Measurements from ENCODE around the gene MGAT3. TPM values are rescaled to one million over a fixed set of nuclear protein-coding genes. Genes with fewer than 3 reads are reported as not detected.

MGAT3 gene
- total RNA-seq, 1 donor from 2014 or later = under 0.01 TPM

DNA sequence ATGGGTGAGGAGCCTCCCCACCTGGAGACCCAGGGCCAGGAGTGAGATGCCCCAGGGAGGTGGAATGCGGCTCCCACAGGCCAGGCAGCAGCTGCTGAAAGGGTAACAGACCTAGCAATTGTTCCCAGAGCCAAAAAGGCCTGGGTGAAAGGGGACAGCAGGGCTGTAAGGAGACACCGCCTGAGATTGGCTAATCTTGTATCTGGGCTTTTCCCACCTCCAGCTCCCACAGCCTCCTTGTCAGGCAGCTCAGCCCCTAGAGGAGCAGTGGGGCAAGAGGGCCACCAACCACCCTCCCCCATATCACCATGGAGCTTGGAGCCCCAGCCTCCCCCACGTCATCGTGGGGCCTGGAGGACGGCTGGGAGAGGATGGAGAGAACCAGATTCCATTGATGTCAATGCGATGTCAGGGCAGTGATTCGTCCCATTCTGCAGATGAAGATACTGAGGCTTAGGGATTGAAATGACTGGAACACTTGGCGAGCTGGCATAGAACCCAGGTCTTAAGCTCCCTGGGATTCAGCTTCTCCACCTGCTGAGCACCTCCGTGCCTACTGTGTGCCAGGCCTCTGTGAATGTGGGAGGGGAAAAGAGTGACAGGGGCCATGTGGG is 2.9 kb upstream of the MGAT3 start:
- no peak for DNase-seq

DNA sequence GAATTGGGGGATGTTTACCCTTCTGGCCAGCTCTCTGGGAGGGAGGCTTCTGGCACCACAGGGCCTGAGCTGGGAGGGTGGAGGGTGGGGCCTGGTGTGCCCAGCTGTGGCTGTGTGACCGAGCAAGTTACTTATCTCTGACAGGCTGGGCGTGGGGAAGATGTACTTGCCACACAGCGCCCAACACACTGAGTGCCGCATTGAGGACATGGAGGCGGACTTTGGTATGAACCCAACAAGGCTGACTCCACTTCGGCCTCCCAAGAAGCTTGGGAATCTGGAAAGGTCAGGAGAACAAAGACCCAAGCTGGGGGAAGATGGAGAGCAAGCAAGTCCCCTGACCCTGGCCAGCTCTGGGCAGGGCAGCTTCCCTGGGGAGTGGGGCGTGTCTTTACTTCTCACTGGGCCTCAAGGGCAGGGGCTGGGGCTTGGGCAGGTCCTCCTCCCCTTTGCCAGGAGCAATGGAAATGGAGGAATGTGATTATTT is 2.4 kb upstream of the MGAT3 start:
- no peak for DNase-seq

DNA sequence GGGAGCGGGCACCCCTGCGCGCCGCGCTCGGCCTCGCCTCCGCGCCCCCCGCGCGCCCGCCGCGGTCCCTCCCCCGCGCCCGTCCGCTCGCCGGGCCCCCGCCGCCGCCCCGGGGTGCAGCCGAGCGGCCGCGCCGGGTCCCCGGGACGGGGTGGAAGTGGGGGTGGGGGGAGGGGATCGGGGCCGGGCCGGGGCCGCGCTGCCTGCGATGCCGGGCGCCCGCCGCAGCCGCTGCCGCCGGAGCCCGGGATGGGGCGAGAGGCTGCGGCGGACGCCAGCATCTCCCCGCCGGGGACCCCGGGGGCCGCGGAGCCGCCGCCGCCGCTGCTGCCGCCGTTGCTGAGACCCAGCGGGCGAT is 365 bp downstream of the MGAT3 start:
- no peak for DNase-seq

DNA sequence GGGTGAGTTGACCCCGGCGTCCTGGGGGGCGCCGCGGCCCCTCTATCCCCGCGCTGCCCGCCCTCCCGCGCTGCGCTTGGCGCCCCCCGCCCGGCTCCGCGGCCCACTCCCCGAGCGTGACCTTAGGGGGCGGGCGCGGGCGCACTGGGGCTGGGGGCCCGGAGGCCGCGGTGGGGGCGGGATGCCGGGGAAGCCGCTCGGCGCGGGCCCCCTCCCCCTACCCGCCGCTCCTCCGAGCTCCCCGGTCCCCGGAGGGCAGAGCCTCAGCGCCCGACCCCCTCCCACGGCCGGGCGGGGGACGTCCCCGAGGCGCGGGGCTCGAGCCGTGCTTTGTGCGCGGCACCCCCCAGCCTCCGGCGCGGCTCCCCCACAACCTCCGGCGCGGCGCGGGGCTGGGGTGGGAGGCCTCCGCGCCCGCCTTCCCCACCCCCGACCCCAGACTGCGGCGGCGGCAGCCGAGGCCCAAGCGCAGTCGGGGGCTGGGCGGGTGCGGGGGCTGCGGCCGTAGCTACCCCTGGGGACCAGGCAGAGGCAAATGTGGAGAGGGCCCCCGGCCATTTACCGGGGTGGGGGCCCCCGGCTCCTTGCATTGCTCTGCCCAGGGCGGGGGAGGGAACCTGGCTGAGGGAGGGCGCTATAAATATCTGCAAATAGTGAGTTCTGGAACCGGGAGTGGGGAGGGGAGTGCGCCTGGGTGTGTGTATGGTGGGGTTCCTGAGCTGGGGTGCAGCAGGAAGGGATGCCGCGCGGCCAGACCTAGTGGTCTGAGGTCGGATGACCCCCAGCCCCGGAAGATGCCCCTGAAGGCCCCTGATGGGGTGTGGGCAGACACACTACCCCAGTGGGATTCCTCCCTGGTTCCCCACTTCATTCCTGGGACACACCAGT is 988 bp downstream of the MGAT3 start:
- DNase-seq = no peak

DNA sequence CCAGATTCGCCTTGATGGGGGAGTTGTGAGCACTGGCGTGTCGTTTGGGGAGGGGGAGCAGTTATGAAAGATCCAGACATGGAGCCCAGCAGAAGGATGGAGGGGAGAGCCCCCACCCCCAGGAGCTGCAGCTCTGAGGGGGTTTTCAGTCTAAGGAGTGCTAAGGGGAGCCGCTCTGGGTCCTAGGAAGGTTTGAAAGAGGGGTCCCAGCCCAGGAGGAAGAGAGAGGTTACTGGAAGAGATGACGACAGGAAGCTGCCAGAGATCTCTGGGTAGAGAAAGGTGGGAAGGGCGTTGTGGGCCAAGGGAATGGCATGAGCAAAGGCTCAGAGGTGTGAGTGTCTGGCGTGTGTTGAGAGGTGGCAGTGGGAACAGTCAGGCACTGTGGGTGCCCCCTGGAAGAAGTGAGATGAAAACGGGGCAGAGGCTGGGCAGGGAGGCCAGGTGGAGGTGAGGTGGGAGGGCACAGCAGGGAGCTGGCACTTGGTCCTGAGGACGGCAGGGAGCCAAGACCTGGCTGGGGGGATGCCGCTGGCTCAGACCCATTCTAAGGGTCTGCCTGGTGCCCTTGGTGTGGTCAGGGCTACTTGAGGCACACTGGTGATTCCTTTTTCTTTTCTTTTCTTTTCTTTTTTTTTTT is 1.8 kb downstream of the MGAT3 start:
- DNase-seq = no peak

DNA sequence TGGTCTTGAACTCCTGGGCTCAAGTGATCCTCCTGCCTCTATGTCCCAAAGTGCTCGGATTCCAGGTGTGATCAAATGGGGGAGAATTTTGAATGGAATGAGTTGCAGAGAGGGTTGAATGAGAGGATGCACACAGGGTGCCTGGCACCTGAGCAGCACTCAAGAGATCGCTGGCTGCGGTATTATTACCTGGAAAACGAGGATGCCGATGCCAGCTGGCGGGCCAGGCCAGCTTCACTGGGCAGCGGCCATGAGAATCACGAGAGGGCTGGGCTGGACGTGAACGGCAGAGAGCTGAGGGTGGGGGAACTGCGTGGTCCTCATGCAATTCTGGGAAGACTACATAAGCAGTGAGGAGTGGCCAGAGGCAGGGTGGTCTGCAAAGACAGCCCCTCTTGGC is 2.9 kb downstream of the MGAT3 start:
- no peak for DNase-seq

DNA sequence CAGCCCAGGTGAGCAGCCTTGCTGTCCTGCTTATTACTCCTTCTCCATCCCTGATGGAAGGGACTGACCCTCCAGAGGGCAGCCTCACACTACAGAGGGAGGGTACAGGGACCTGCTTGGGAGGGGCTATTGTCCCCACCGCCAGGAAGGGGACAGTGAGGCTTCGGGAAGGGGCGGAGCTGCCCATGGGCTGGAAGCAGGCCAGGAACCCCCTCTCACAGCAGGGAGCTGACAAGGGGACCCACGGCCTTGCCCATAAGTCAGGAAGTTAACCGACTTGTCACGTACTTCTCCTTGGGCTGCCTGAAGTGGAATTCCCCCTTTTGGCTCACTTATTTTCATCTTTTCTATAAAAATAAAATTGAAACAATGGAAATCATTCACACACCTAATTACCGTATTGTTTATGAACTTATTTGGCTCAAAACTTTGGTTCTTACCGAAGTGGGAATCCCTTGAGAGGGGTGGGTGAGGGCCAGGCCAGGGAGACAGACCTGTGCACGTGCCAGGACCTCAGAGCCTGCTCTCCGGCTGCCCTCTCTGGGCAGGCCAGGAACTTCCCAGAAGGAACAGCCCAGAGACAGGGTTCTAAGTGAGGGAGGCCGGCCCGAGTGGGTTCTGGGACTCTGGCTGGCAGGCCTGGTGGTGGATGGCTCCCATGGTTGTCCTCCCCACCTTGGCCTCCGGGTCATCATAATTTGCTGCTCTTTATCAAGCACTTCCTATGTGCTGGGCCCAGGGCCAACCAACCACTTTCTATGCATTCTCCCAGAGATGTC is 5.8 kb downstream of the MGAT3 start:
- DNase-seq = peak; percentile 34

DNA sequence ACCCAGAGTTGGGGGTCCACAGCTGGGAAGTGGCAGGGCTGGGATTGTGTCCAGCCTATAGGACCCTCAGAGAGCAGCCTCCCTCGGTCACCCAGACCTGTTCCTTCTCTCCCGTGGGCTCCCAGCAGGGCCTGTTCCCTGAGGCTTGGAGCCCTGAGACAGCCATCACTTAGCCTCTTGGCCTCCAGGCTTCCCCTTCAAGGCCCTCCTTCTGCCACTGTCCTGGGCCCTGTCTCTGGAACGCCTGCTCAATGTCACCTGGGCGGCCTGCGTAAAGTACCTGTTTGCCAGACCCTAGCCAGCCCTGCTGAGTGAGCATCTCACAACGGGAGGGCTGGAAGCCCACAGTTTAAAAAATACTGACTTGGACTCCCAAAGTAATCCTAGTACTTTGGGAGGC is 6.5 kb downstream of the MGAT3 start:
- DNase-seq = no peak

DNA sequence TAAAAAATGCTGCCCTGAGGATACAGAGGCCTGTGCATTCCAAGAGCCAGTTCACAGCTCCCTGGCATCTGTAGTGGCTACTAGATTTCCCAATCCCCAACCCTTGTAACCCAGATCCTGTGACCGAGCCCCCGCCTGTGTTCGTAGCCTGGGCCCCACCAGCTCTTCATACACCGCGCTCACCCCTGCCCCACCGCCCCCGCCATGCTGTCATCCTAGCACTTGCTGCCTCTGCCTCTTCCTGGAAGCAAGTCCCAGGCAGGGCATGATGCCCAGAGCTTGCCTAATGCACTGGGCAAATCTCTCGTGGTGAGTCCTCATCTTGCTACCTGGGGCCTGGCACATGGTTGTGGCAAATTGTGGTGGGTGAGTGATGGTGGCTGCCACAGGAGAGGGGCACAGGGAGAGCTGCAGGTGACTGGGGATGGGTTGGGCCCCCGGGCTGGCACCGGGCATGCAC is 7.1 kb downstream of the MGAT3 start:
- no peak for DNase-seq

DNA sequence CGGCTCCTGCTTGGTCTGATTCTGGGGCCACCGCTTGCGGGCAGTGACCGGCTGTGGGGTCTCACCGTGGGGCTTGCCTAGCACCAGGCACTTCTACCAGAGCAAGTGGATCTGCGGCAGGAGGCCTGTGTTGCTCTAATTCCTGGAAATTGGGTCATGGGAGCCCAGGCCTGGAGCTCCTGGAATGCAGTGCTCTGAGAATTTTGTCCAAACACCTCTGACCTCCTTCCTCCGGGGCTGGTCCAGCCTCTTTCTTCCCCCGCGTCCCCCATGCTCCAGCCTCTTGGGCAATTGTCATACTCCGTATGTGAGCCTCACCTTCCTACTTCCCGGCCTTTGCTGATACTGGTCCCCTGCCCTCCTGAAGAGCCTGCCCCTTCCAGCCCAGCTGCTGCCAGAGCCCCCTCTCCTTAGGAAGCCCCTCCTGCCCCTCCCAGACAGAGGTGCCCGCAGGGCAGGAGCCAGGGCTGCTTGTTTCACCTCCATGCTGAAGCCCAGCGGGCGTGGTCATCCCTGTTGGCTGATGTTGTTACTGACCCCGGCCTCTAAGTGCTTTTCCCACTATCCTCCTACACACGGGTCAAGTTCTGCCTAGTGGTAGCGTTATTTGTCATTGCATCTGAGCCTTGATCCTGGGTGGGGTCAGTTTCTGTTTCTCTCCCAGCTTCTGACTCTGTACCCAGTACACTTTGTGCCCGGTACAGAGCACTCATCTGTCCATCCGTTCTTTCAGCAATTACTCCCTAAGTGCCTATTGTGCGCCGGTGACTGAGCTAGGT is 9.6 kb downstream of the MGAT3 start:
- no peak for DNase-seq

DNA sequence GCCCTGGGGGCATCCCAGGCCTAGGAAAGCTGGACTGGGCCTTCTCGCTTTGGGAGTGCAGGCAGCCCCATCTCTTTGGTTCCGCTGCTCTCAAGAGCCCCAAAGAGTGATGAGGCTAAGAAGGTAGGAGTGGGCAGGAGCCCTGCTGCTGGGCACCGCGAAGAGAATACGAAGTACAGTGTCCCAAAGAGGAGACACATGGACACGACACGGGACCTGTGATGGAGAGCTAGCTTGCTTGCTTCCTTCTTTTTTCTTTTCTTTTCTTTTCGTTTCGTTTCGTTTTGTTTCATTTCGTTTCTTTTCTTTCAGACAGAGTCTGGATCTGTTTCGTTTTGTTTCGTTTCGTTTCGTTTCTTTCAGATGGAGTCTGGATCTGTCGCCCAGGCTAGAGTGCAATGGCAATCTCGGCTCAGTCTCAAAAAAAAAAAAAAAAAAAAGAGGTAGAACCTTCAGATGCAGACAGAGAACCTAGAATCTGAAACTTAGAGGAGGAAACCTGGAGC is 10.6 kb downstream of the MGAT3 start:
- DNase-seq = no peak

DNA sequence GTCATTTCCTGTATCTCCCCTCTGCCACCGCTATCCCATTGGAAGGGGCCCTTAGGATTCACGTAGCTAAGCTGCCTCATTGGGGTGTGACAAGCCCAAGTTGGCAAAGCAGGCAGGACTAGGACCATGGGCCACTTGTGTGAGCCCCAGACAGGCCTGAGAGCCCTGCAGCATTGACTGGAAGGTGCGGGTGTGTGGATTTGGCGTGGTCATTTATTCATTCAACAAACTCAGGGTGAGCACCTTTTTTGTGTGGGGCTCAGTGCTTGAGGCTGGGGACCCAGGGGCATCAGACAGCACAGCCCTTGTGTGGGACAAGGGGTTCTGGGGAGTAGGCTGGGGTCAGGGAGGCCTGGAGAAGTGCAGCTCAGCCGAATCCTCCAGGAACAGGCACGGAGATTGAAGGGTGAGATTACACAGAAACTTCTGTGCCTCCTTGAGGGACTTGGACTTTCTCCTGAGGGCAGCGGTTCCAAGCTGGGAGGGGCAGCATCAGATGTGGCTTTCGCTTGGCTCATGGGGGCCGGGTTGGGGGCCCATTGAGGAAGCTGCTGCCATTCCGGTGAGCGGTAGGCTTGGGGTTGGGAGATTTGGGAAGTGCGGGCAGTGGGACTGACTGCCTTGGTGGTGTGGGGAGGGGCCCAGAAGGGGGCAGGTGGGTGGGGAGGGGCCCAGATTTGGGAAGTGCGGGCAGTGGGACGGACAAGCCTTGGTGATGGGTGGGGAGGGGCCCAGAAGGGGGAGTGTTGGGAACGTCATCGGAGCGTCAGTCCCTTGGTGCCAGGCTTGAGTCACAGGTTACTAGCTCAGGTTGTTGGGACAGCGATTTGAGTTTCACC is 11.9 kb downstream of the MGAT3 start:
- no peak for DNase-seq

DNA sequence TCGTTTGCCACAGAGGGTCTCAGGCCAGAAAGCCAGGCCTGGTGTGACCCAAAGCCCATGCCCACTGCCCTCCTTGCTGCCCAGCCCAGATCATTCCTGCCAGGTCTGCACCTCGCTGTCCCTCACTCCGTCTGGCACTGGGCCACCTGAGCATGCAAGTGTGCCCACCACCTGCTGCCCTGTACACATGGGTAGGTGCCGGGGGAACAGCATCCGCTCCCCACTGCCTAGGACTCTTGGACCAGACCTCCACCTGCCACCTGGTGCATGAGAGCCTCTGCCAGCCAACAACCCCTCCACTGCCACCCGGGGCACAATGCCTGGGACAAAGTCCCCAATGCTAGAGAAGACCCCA is 12.5 kb downstream of the MGAT3 start:
- DNase-seq = no peak

DNA sequence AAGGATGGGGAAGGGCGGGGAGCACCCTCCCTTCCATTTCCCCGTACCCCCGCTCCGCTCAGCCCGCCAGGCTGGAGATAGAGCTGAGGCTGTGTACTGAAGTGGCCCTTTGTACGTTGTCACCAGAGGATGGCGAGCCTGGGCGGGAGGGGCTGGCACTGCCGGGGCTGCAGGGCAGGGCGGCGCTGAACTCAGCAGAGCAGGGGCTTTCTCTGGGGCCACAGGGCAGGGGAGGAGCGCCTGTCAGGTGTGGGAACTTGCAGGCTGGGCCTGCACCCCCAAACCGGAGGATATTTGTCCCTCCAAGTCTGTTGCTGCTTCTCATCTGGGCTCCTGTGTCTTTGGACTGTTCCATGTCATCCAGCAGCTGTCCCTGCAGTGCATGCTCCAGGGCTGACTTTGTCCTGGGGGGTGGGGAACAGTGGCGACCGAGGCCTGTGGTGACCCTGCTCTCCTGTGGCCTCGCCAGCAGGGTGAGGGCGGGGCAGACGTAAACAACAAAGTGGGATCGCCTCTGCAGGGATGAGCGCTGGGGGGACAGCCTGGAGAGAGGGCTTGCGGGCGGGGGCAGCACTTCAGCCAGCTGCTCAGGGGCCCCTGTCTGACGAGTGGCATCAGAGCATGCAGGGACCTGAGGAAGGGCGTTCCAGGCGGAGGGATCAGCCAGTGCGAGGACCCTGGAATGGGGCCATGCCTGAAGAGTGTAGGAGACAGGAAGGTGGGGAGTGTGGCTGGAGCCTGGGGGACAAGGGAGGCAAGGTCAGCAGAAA is 13.1 kb downstream of the MGAT3 start:
- DNase-seq = no peak

DNA sequence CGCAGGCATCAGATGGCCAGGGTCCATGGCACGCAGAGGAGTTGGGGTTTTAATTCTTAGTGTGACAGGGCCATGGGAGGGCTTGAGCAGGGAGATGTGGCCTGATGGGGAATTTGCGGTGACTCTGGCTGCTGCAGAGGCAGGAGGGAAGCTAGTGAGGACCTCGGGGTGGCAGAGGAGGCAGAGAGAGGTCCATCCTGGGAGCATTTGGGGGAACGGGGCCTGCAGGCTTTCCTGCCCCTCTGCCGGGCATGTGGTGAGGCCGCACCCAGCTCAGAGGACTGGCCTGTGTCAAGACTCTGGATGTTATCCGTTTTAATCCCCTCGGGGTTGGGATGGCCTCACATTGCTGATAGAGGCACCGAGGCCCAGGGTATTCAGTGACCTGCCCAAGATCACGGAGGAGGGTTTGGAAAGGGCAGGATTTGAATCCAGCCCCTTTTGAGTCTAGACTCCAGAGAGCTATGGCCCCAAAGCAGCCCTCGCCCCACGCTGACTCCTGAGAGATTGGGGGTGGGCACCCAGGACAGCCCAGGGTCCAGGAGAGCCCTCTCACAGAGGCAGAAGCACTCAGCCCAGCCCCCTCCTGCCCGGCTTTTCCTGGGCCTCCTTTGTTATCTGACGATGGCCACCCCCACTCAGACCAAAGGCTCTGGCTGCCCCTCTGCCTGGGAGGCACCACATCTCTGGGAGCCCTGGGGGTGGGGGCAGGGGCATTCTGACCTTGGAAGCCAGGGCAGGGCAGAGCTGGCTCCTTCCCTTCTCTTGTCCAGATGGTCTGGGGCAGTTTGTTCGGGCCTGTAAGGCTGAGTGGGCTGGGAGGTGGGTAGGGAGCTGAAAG is 13.9 kb downstream of the MGAT3 start:
- DNase-seq = no peak

DNA sequence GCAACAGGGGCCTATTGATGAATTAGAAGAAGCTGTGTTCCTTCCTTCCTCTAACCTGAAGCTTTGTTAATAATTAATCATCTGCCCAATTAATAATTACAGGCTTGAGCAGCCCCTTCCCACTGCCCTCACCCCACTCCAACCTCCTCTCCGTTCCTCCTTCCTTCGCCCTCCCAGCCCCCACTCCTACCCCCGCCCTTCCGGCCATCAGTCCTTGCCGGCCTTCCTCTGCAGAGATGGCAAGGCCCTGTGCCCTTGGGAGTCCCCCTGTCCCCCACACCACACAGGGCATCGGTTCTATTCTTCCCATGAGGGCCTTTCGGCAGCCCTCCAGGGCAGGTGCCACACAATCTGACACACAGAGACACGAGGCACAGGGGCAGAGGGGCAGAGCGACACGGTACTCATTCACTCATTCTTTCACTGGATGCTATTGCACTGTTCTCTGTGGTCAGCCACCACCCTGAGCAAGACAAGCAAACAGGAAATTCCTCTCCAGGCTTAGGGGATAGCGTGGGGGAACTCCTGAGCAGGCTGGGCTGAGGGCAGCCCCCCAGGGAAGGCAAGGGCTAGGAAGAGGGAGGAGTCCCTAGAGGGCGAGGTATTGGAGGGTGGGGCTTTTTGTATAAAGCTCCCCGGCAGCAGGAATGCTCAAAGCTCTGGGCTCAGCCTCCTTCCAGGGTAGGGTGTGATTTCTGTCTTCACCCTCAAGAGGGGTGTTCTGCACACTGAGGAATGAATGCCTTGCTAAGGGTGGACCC is 14.7 kb downstream of the MGAT3 start:
- peak; percentile 14 for DNase-seq

DNA sequence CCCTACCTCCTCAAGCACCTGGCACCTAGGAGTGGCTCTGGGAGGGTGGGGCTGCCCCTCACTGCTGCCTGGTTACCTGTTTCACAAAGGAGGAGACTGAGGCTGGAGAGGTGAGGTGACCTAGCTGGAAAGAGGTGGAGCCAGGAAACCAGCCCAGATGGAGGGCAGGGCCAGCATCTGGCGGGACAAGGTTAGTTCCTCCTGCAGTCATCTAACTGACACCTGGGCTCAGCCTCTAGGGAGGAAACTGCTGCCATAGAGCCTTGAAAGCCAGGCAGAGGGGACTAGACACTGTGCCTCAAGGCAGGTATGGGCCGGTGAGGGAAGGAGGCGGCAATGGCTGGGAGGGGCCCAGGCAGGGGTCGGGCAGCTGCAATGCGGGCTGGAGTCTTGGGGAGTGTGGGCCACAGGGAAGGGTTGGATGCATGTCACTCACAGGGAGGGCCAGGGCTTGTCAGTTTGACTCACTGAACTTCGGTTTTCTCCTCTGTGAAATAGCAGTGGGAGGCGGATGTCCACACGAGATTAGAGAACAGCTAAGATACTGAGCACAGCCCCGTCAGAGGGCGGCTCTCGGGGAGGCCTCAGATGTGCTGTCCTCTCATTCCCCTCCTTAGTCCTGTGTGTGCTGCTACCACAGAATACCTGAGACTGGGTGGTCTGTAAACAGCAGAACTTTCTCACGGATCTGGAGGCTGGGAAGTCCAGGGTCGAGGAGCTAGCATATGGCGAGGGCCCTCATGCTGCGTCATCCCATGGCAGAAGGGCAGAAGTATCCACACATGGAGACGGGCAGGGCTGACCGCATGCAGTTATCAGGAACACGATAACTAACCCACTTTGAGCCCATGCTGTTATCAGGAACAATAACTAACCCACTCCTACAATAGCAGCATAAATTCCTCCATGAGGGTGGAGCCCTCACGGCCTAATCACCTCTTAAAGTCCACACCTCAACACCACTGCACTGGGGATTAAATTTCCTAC is 16.1 kb downstream of the MGAT3 start:
- DNase-seq = no peak

All from dermis blood vessel endothelial cell (primary cell).